HFFc6 (cell line): ENCODE data around the gene CCDC148. TPM values are rescaled to one million over a fixed set of nuclear protein-coding genes. Genes with fewer than 3 reads are reported as not detected.
A peak's percentile ranks its signal among the peaks of the same experiment; 100 is the strongest.

Experiments
- DNase-seq: peaks from one replicate; pipeline ENCODE4 v3.0.0-alpha.2; 2018
- H3K27ac Mint-ChIP-seq: 2 replicates; pipeline ENCODE4 v1.8.0; 2020; ENCODE audit warnings: mild to moderate bottlenecking, mixed read lengths
- H3K27me3 Mint-ChIP-seq: 2 replicates; pipeline ENCODE4 v1.8.0; 2021; ENCODE audit warnings: mild to moderate bottlenecking, moderate library complexity, mixed read lengths; ENCODE audit not compliant: insufficient read depth
- H3K36me3 Mint-ChIP-seq: 2 replicates; pipeline ENCODE4 v1.8.0; 2021; ENCODE audit warnings: low read depth, mixed read lengths
- H3K4me1 Mint-ChIP-seq: 2 replicates; pipeline ENCODE4 v1.8.0; 2020; ENCODE audit warnings: low read depth, mixed read lengths
- H3K4me3 Mint-ChIP-seq: 2 replicates; pipeline ENCODE4 v1.8.0; 2020; ENCODE audit warnings: mild to moderate bottlenecking, moderate library complexity, mixed read lengths
- H3K9me3 Mint-ChIP-seq: 2 replicates; pipeline ENCODE4 v1.8.0; 2020; ENCODE audit warnings: mild to moderate bottlenecking, mixed read lengths
- total RNA-seq, 6 experiments: library from RNA; stranded (reverse); fragmentation: NEBNext Ultra II Directional; extraction: Animal tissue kit (Norgen Biotek cat#: 25700); gene quantifications; 2 replicates in 1 of 6; 3 replicates in 5 of 6; pipeline ENCODE4 v1.2.3, GENCODE V29; 2021
- TF ChIP-seq, protein P1 (sequence below): fragments of 200-600 bp; sonication (generic); IDR thresholded peaks from 2 replicates; pipeline ENCODE4 v1.5.0; 2021; ENCODE audit warnings: antibody characterized with exemption, mild to moderate bottlenecking

CCDC148 gene
- total RNA-seq, 6 experiments from 2014 or later: 0.66 to 1.3 (median 0.84) TPM

DNA sequence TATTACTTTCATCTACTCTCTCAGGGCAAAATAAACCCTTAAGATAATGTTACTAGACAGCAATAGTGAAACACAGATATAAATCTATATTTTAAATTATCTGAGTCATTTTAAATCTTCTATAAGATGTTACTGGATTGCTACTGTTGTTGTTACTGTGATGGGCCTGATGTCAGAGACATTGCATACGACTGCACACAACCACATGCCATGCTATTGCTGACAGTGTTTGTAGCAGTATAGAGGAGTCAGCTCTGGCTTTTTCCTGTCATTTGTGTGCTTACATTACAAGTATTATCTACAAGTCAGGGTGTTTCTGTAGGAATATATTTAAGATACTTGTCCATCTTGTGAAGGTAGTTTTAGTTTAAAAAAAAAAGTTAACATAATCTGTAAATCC is 63.9 kb downstream of the CCDC148 start:
- H3K36me3 Mint-ChIP-seq: no peaks in the 10 kb centered on the region
- H3K27me3 Mint-ChIP-seq: peaks cover 2% of the 10 kb centered on the region; the same call in 1 of the 2 replicates
- H3K4me3 Mint-ChIP-seq: no peak overlapping the region
- H3K9me3 Mint-ChIP-seq: no peaks in the 10 kb centered on the region
- TF ChIP-seq, protein P1, sequence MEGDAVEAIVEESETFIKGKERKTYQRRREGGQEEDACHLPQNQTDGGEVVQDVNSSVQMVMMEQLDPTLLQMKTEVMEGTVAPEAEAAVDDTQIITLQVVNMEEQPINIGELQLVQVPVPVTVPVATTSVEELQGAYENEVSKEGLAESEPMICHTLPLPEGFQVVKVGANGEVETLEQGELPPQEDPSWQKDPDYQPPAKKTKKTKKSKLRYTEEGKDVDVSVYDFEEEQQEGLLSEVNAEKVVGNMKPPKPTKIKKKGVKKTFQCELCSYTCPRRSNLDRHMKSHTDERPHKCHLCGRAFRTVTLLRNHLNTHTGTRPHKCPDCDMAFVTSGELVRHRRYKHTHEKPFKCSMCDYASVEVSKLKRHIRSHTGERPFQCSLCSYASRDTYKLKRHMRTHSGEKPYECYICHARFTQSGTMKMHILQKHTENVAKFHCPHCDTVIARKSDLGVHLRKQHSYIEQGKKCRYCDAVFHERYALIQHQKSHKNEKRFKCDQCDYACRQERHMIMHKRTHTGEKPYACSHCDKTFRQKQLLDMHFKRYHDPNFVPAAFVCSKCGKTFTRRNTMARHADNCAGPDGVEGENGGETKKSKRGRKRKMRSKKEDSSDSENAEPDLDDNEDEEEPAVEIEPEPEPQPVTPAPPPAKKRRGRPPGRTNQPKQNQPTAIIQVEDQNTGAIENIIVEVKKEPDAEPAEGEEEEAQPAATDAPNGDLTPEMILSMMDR: no peak
- no peak for DNase-seq
- H3K4me1 Mint-ChIP-seq: peaks cover 28% of the 10 kb centered on the region
- H3K27ac Mint-ChIP-seq: no peak overlapping the region

GRCh38 chr2:158391876-158392275 is 64.7 kb downstream of the CCDC148 start:
- TF ChIP-seq, protein P1: no peak
- Mint-ChIP-seq H3K27ac (no peak overlapping the region), H3K4me3 (no peak overlapping the region), H3K9me3 (no peaks in the 10 kb centered on the region), H3K27me3 (peaks cover 2% of the 10 kb centered on the region; the same call in 1 of the 2 replicates), H3K4me1 (peaks cover 28% of the 10 kb centered on the region), H3K36me3 (no peaks in the 10 kb centered on the region)
- no peak for DNase-seq

- Mint-ChIP-seq H3K9me3 (no peaks in the 10 kb centered on the region), H3K27ac (no peak overlapping the region), H3K4me3 (no peak overlapping the region), H3K27me3 (peaks cover 2% of the 10 kb centered on the region; the same call in 1 of the 2 replicates), H3K36me3 (no peaks in the 10 kb centered on the region), H3K4me1 (peaks cover 28% of the 10 kb centered on the region)
- DNase-seq: no peak
- TF ChIP-seq, protein P1: no peak
These were observed 65.2 kb downstream of the CCDC148 start for GRCh38 chr2:158391361-158391760.

DNA sequence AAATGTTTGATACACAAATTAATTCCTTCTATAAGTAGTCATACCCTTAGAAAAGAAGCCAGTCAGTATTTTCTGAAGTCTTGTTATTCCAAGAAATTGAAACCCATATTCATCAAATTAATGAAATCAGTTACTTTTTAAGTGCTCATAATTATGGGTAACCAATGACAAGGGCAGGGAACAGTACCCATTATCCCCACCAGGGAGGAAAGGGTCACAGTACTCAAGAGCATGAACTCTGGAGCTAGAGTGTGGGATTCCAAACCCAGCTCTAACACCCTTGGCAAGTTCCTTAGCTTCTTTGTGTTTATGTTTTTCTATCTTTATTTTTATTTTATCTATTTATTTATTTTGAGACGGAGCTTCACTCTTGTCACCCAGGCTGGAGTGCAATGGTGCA is 68.4 kb downstream of the CCDC148 start:
- no peak for DNase-seq
- H3K9me3 Mint-ChIP-seq: no peaks in the 10 kb centered on the region

GRCh38 chr2:158385646-158386045 is 70.9 kb downstream of the CCDC148 start:
- no peak overlapping the region for H3K27ac Mint-ChIP-seq
- no peak for DNase-seq
- H3K4me3 Mint-ChIP-seq: no peak overlapping the region

More for the DNA sequence above, 68.4 kb downstream of the CCDC148 start:
- Mint-ChIP-seq H3K27ac (no peak overlapping the region), H3K4me1 (peaks cover 9% of the 10 kb centered on the region), H3K36me3 (no peaks in the 10 kb centered on the region), H3K4me3 (no peak overlapping the region), H3K27me3 (peaks cover 3% of the 10 kb centered on the region; the same call in 1 of the 2 replicates)
- TF ChIP-seq, protein P1: peak; percentile 31

More at GRCh38 chr2:158385646-158386045, 70.9 kb downstream of the CCDC148 start:
- H3K27me3 Mint-ChIP-seq: peaks cover 3% of the 10 kb centered on the region; the same call in 1 of the 2 replicates
- no peaks in the 10 kb centered on the region for H3K9me3 Mint-ChIP-seq
- no peaks in the 10 kb centered on the region for H3K36me3 Mint-ChIP-seq
- H3K4me1 Mint-ChIP-seq: no peaks in the 10 kb centered on the region
- TF ChIP-seq, protein P1: no peak
